ENCODE measurements around the gene IRGC.

IRGC gene

GRCh38 chr19:43691755-43692154 is 24.1 kb upstream of the IRGC start:
- DNase-seq (ENCODE audit: low read depth), result no peak

DNA sequence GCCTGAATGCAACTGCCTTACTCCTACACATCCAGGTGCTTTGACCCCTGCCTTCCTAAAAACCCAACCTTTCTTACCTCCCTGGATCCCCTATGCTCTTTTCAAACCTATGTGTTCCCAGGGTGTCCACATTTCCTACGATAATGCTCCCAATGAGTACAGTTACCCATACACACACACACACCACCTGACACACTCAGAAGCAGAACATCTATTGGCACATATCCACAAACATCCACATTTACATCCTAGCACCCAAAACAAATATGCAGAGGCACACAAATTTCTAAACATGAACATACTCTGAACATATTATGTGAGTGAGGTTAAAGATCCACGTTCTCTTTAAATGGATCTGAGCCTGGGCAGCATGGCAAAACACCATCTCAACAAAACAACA is 23.5 kb upstream of the IRGC start:
- DNase-seq (ENCODE audit: low read depth), result no peak

- DNase-seq (ENCODE audit: low read depth), result no peak
Observed at GRCh38 chr19:43692877-43693276, 23.0 kb upstream of the IRGC start.

DNA sequence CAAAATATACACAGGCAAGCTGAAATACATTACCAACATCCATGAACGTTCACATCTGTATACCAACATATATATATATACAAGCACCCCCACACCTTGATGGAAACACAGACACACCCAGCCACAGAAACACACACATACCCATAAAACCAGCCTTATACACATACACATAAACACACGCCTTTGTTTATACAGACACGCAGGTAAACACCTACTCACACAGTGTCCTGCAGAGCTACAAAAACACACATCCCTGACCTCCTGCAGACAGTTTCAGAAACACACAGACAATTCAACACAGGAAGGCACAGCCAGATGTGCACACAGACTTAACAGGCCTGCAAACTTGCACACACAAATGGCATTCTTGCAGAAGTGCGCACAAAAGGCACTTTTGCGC is 21.3 kb upstream of the IRGC start:
- DNase-seq (ENCODE audit: low read depth), result no peak

DNA sequence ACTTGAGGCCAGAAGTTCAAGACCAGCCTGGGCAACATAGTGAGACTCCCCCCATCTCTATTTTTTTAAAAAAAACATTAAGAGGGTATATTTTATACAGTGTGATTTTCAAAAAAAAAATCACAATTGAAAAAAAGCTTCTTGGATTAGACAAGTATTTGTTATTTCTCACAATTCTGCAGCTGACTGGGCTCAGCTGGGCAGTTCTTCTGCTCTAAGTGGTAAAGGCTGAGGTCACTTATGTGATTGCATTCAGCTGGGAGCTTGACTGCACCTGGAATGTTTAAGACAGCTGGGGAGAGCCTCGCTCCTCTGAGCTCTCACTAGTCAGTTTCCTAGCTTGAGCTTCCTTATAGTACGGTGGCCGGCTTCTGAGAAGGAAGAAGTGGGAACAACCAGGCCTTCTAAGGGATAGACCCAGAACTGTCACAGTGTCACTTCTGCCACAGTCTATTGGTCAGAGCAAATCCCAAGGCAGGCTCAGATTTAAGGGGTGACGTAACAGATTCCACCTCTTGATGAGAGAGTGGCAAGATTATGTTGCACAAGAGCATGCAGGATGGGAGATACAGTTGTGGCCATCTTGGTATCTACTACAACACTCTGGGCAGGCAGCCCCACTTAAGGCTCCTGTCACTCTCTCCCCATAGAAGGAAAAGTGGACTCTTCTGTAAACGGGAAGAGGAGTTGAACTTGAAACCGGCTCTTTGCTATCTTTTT is 19.7 kb upstream of the IRGC start:
- DNase-seq (ENCODE audit: low read depth), result no peak

DNA sequence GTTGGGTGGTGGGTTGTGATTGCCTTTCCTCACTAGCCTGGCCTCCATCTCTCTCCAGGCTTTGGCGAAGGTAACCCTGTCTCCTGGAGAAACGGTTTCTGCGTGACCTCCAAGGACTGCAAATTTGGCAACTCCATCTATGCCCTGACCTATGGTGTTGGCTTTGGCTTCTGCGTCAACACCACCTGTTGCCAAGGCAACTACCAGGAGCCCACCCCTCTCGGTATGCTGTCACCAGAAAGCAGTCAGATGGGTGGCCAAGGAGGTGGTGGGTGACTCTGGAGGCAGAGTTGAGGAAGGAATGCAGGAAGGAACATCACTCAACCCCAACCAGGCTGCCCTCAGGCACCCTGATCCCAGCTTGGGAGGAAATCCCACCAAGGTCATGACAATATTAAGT is 18.6 kb upstream of the IRGC start:
- DNase-seq (ENCODE audit: low read depth), result no peak

DNA sequence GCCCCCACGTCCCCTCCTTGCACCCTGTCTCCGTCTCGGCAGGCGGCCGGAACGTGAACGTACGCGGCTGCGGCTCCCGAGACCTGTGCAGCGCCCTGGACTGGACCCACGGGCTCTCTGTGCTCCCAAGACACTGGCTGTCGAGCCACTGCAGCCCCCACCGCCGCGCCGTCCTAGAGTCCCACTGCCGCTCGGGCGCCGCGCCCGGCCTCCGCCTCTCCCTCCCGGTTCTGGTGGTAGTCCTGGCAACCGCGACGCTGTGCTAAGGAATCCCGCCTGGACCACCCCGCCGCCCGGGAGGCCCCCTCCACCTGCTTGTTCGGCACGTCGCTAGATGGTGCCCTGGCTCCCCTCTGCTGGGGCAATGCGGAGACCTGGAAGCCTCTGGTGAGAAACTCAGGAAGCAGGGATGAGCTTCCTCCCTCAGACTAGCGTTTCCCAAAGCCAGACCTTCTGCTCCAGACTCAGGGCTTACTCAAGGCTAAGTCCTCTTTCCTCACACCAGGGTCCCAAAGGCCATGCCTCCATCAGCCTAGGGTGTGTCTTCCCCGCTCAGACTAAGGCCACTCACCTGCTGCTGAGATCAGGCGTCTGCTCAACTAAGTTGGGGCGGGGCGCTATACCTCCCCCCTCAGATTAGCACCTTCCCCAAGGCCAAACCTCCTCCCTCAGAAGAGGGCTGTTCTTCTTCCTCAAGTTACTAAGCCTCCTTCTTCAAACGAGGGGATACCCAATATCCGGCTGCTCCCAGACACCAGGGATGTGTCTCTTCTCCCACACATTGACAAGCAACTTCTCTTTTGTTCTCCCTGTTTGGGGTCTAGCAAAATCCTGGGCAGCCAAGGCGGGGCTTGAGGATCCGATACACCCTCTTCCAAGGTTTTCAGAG is 16.1 kb upstream of the IRGC start:
- no peak for DNase-seq (ENCODE audit: low read depth)

DNA sequence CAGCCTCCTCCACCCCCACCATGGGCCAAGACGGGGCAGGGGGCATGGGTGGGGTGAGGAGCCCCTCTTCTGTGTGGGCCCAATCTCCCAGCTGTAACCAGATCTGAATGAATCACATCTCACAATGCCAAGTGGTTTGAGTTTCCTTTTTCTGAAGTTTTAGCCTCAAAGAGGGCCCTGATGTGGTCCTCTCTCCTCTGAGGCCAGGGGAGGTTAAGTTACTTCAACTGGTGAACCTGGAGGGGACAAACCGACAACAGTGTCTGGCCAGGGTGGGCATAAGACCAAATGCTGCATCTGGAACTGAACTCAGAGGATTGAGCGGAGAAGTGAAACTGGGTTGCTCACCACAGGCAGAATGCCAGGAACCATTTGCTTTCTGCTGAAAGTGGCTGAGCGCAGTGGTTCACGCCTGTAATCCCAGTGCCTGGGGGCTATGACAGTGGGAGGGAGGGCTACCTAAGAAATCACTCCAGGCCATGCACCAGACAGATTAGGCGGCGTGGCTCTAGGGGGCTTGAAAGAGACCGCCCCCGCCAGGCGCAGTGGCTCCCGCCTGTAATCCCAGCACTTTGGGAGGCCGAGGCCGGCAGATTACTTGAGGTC is 15.4 kb upstream of the IRGC start:
- no peak for DNase-seq (ENCODE audit: low read depth)

GRCh38 chr19:43704002-43704705 is 11.7 kb upstream of the IRGC start:
- no peak for DNase-seq (ENCODE audit: low read depth)

- DNase-seq (ENCODE audit: low read depth), result no peak
Observed at GRCh38 chr19:43705729-43706128, 10.1 kb upstream of the IRGC start.

DNA sequence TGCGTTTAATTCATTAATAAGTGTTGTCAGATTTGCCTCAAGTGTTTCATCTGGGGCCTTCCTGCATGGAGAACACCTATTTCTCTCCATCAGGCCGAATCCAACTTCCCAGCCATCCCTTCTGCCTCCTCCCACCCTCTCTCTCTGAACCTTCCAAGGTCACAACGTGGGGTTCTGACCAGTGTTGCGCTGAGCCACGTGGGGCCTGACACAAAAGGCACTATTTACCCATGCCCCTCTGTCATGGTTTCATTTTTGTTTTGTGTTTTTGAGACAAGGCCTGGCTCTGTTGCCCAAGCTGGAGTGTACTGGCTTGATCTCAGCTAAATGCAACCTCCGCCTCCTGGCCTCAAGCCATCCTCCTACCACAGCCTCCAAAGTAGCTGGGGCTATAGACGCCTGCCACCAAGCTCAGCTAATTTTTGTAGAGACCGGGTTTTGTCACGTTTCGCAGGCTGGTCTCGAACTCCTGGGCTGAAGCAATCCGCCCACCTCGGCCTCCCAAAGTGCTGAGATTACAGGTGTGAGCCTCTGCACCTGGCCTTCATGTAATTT is 8.6 kb upstream of the IRGC start:
- DNase-seq (ENCODE audit: low read depth), result no peak

GRCh38 chr19:43708716-43709115 is 7.2 kb upstream of the IRGC start:
- DNase-seq (ENCODE audit: low read depth), result no peak

DNA sequence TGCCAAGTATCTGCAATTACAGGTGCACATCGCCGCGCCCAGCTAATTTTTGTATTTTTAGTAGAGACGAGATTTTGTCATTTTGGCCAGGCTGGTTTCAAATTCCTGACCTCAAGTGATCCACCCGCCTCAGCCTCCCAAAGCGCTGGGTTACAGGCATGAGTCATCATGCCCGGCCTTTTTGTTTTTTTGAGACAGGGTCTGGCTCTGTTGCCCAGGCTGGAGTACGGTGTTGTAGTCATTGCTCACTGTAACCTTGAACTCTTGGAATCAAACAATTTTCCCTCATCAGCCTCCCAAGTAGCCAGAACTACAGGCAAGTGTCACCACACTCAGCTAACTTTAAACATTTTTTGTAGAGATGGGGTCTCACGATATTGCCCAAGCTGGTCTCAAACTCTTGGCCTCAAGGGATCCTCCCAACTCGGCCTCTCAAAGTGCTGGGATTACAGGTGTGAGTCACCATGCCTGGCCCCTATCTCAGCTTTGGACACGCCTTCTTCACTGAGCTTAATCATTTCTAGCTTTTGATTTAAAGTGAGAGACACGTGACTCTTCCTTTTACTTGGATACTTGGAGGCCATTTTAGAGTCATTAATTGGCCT is 4.0 kb upstream of the IRGC start:
- DNase-seq (ENCODE audit: low read depth), result no peak

- no peak for DNase-seq (ENCODE audit: low read depth)
Observed at GRCh38 chr19:43713208-43713607, 2.7 kb upstream of the IRGC start.

DNA sequence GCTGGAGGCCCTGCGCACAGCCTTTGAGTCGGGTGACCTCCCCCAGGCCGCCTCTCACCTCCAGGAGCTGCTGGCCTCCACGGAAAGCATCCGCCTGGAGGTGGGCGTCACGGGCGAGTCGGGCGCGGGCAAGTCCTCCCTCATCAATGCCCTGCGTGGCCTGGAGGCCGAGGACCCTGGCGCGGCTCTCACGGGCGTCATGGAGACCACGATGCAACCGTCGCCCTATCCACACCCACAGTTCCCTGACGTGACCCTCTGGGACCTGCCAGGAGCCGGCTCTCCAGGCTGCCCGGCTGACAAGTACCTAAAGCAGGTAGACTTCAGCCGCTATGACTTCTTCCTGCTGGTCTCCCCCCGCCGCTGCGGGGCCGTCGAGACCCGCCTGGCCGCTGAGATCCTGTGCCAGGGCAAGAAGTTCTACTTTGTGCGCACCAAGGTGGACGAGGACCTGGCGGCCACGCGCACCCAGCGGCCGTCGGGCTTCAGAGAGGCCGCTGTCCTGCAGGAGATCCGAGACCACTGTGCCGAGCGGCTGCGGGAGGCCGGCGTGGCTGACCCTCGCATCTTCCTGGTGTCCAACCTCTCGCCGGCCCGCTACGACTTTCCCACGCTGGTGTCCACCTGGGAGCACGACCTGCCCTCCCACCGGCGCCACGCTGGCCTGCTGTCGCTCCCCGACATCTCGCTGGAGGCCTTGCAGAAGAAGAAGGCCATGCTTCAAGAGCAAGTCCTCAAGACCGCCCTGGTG is 2.9 kb downstream of the IRGC start:
- no peak for DNase-seq (ENCODE audit: low read depth)

GRCh38 chr19:43719378-43719868 is 3.5 kb downstream of the IRGC start:
- DNase-seq (ENCODE audit: low read depth), result no peak

GRCh38 chr19:43719918-43720317 is 4.0 kb downstream of the IRGC start:
- no peak for DNase-seq (ENCODE audit: low read depth)

GRCh38 chr19:43720936-43721335 is 5.1 kb downstream of the IRGC start:
- no peak for DNase-seq (ENCODE audit: low read depth)

DNA sequence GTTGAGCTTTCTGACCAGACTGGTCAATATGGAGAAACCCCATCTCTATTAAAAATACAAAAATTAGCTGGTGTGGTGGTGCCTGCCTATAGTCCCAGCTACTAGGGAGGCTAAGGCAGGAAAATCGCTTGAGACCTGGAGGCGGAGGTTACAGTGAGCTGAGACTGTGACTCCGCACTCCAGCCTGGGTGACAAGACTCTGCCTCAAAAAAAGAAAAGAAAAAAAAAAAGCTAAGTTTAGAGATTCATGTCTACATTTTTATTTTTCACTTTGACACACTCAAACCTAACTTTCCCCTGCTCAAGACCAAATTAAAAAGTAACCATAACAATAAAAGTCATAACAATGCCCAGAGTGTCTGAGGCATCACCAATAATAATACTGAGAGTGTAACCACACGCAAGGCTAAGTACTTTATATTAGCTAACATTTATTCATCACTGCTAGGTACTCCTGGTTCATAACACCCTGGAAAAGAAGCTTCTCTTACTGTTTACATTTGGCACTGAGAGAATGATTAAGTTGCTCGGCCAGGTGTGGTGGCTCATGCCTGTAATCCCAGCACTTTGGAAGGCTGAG is 5.7 kb downstream of the IRGC start:
- DNase-seq (ENCODE audit: low read depth), result no peak

DNA sequence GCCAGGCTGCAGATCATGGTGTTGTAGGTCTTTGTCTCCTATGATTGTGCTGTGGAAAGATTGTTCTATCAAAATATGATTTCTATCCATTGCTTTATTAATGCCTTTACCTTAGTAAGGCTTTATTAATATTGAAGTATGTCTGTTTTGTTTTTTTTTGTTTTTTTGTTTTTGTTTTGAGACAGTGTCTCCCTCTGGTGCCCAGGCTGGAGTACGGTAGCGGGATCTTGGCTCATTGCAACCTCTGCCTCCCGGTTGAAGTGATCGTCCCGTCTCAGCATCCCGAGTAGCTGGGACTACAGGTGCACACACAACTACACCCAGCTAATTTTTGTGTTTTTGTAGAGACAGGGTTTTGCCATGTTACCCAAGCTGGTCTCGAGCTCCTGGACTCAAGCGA is 7.7 kb downstream of the IRGC start:
- no peak for DNase-seq (ENCODE audit: low read depth)

Measured in activated T-helper 1 cell treated with Interleukin-2 at 50 U/mL for 16 hours (primary cell).